ENCODE results near the gene ABLIM3. TPM values are rescaled to one million over a fixed set of nuclear protein-coding genes. Genes with fewer than 3 reads are reported as not detected.

Gene ABLIM3
- total and polyA plus RNA-seq, 2 of the 8 experiments (the other 6 are each of a cell fraction or from before 2014, with no cell fraction given), result 0.36 to 0.56 TPM

- no peak for TF ChIP-seq CHD7 (IDR thresholded peaks at IDR 0.05; ENCODE audit: insufficient replicate concordance, low read length)
- no peak for TF ChIP-seq SP1 (IDR thresholded peaks at IDR 0.05; ENCODE audit: low read depth, low read length)
- TF ChIP-seq GTF2F1 (IDR thresholded peaks at IDR 0.05; ENCODE audit: borderline replicate concordance, low read depth, low read length), result no peak
- no peak for TF ChIP-seq TAF1 (IDR thresholded peaks at IDR 0.05; ENCODE audit: low read depth, low read length)
Measured at GRCh38 chr5:149273237-149273636, 131.9 kb downstream of the ABLIM3 start (continued).
